RWPE2 (cell line): ENCODE data around the gene SHKBP1.

Source experiments
- ATAC-seq: fragments of 200-7000 bp; cut with Tn5 transposase; 3 replicates; pipeline ENCODE4 v1.9.1; 2021; ENCODE audit warnings: low read depth
- DNase-seq: peaks from one replicate; pipeline ENCODE4 v3.0.0-alpha.2; 2020; ENCODE audit warnings: low spot score
- H3K27ac ChIP-seq: fragments of 450-650 bp; 2 replicates; pipeline ENCODE4 v1.5.1; 2017; ENCODE audit warnings: mild to moderate bottlenecking; ENCODE audit not compliant: poor library complexity, severe bottlenecking
- H3K27me3 ChIP-seq: fragments of 250-450 bp; sonication (Bioruptor Pico); 2 replicates; pipeline ENCODE4 v1.5.1; 2021; ENCODE audit warnings: mild to moderate bottlenecking, moderate library complexity; ENCODE audit not compliant: insufficient read depth, poor library complexity, severe bottlenecking
- H3K36me3 ChIP-seq: fragments of 250-450 bp; sonication (Bioruptor Pico); 2 replicates; pipeline ENCODE4 v1.5.1; 2020; ENCODE audit warnings: low read depth, mild to moderate bottlenecking, moderate library complexity
- H3K4me1 ChIP-seq: fragments of 250-450 bp; sonication (Bioruptor Pico); 2 replicates; pipeline ENCODE4 v1.5.1; 2021; ENCODE audit warnings: mild to moderate bottlenecking, moderate library complexity; ENCODE audit not compliant: insufficient read depth, poor library complexity, severe bottlenecking
- H3K4me3 ChIP-seq: fragments of 250-450 bp; sonication (Bioruptor Pico); 2 replicates; pipeline ENCODE4 v1.5.1; 2021; ENCODE audit warnings: mild to moderate bottlenecking, moderate library complexity; ENCODE audit not compliant: severe bottlenecking
- H3K9me3 ChIP-seq: fragments of 250-450 bp; sonication (Bioruptor Pico); 2 replicates; pipeline ENCODE4 v1.5.1; 2021; ENCODE audit warnings: mild to moderate bottlenecking, moderate library complexity; ENCODE audit not compliant: severe bottlenecking
- CTCF ChIP-seq: fragments of 450-650 bp; IDR thresholded peaks from one replicate; pipeline ENCODE4 v1.5.1; 2017; ENCODE audit warnings: mild to moderate bottlenecking, moderate library complexity; ENCODE audit not compliant: poor library complexity, severe bottlenecking

SHKBP1 gene

GRCh38 chr19:40592170-40592569 is 15.5 kb downstream of the SHKBP1 start:
- ATAC-seq (peak; percentile 56), DNase-seq (no peak)
- Histone ChIP-seq H3K27me3 (no peaks in the 10 kb centered on the region), H3K4me1 (no peaks in the 10 kb centered on the region), H3K36me3 (peaks cover 9% of the 10 kb centered on the region; the same call in 1 of the 2 replicates), H3K9me3 (no peaks in the 10 kb centered on the region), H3K4me3 (no peak overlapping the region), H3K27ac (no peak overlapping the region)
- TF ChIP-seq CTCF = no peak

GRCh38 chr19:40594255-40594654 is 17.6 kb downstream of the SHKBP1 start:
- Histone ChIP-seq H3K27ac (no peak overlapping the region), H3K4me3 (no peak overlapping the region), H3K4me1 (no peaks in the 10 kb centered on the region), H3K9me3 (no peaks in the 10 kb centered on the region), H3K27me3 (no peaks in the 10 kb centered on the region), H3K36me3 (no peaks in the 10 kb centered on the region)
- ATAC-seq = no peak
- TF ChIP-seq CTCF = no peak
- DNase-seq = no peak

- Histone ChIP-seq H3K9me3 (no peaks in the 10 kb centered on the region), H3K4me1 (no peaks in the 10 kb centered on the region), H3K36me3 (no peaks in the 10 kb centered on the region), H3K27ac (no peak overlapping the region), H3K27me3 (no peaks in the 10 kb centered on the region), H3K4me3 (no peak overlapping the region)
- peak; percentile 4 for TF ChIP-seq CTCF
- no peak for DNase-seq
- peak; percentile 26; the same call in 2 of the 3 replicates for ATAC-seq
Measured at GRCh38 chr19:40594657-40595091, 18.0 kb downstream of the SHKBP1 start.

GRCh38 chr19:40596608-40597328 is 20.1 kb downstream of the SHKBP1 start:
- peak; percentile 33 for ATAC-seq
- Histone ChIP-seq H3K27ac (peak overlapping the region; percentile 11), H3K27me3 (no peaks in the 10 kb centered on the region), H3K36me3 (no peaks in the 10 kb centered on the region), H3K9me3 (no peaks in the 10 kb centered on the region), H3K4me3 (peak overlapping the region; percentile 38), H3K4me1 (no peaks in the 10 kb centered on the region)
- TF ChIP-seq CTCF = no peak
- no peak for DNase-seq

- no peaks in the 10 kb centered on the region for H3K36me3 ChIP-seq
- H3K27me3 ChIP-seq = no peaks in the 10 kb centered on the region
- H3K4me3 ChIP-seq = peak overlapping the region; percentile 38
- H3K4me1 ChIP-seq = peaks cover under 1% of the 10 kb centered on the region
- ATAC-seq = no peak
- no peak for TF ChIP-seq CTCF
- H3K27ac ChIP-seq = peak overlapping the region; percentile 11
- no peak for DNase-seq
- H3K9me3 ChIP-seq = no peaks in the 10 kb centered on the region
Measured at GRCh38 chr19:40597329-40597838, 20.7 kb downstream of the SHKBP1 start.
